Lower leg skin (tissue), 3 donors: ENCODE data around the gene SF3B2.

ENCODE experiments used
- POLR2A ChIP-seq, 2 donors: fragments of 450-650 bp; IDR thresholded peaks; one replicate each; pipeline ENCODE4 v1.6.1; 2016 to 2017; ENCODE audit warnings: antibody characterized with exemption in 2 of 2, mild to moderate bottlenecking in 1 of 2, moderate library complexity in 1 of 2
- TF ChIP-seq, protein P1 (sequence below), 3 donors: fragments of 450-650 bp; IDR thresholded peaks; one replicate each; pipeline ENCODE4 v1.5.1; 2016; ENCODE audit warnings: antibody characterized with exemption in 3 of 3, mild to moderate bottlenecking in 3 of 3, moderate library complexity in 2 of 3

GRCh38 chr11:66118847-66119246, 66.7 kb downstream of the SF3B2 start:
- TF ChIP-seq, protein P1, sequence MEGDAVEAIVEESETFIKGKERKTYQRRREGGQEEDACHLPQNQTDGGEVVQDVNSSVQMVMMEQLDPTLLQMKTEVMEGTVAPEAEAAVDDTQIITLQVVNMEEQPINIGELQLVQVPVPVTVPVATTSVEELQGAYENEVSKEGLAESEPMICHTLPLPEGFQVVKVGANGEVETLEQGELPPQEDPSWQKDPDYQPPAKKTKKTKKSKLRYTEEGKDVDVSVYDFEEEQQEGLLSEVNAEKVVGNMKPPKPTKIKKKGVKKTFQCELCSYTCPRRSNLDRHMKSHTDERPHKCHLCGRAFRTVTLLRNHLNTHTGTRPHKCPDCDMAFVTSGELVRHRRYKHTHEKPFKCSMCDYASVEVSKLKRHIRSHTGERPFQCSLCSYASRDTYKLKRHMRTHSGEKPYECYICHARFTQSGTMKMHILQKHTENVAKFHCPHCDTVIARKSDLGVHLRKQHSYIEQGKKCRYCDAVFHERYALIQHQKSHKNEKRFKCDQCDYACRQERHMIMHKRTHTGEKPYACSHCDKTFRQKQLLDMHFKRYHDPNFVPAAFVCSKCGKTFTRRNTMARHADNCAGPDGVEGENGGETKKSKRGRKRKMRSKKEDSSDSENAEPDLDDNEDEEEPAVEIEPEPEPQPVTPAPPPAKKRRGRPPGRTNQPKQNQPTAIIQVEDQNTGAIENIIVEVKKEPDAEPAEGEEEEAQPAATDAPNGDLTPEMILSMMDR (IDR thresholded peaks at IDR 0.05) = no peak
- no peak for TF ChIP-seq POLR2A (IDR thresholded peaks at IDR 0.05)
